ENCODE results near the gene TMEM233.
"Not testable (repeated sequence)": the region's sequence is repeated elsewhere in the genome, so short reads cannot be mapped to it uniquely, and the experiment has no call there.

TMEM233 gene

DNA sequence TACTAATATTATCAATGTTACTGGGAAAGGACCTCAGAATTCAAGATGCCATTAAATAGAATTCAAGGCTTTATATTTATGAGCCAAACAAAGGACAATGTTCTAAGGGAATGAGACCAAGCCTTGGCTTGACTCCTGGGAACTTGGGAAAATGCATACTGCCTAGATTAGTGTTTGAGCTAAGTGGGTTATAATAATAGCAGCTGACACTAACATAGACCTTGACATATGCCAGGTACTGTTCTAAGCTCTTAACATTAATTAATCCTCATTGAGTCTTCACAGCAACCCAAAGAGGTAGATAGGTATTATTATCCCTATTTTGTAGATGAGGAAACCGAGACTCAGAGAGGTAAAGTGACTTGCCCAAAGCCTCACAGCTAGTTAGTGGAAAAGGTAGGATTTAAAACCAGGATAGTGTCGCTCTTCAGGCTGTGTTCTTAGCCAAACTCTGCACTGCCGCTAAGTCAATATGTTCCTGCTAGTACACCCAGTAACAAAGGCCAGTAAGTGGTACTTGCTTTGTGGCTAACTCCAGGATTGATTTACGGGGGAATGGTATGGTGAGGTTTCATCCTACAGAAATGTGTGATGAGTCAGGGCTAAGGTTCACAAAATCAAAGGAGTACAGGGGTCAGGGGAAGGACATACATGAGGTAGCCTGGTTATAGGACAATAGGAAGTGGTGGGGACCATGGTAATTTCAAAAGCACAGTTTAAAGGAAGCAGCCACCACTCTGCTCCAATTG lies 38.5 kb downstream of the TMEM233 start:
- no peak for TF ChIP-seq TAF1 (IDR thresholded peaks at IDR 0.05; ENCODE audit: borderline replicate concordance, low read depth, low read length)
- TF ChIP-seq POLR2AphosphoS5 (IDR thresholded peaks at IDR 0.05; ENCODE audit: low read depth, low read length), result no peak
- TF ChIP-seq POLR2A (IDR thresholded peaks at IDR 0.05; ENCODE audit: low read depth, low read length), result no peak
- FAIRE-seq (no peak), DNase-seq (ENCODE audit: insufficient read length) (no peak)

DNA sequence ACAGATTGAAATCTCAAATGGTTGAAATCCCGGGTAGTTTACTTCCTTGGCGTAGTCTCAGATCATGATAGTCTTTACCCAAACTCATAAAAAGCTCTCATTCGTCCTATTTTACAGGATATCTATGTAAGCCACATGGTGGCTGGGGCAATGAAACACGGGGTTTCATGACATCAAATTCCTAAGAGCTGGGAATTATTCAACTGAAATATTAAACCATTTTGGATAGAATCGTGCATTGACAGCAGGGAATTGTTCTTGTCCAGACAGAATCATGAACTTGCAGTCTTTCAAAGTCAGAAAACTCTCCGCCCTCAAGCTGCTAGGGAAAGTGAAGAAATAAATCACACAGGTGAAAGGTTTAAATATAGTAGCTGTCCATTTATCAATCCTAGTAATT lies 41.2 kb downstream of the TMEM233 start:
- FAIRE-seq (no peak), DNase-seq (ENCODE audit: insufficient read length) (no peak)
- TF ChIP-seq POLR2A (IDR thresholded peaks at IDR 0.05; ENCODE audit: low read depth, low read length) (no peak), POLR2AphosphoS5 (IDR thresholded peaks at IDR 0.05; ENCODE audit: low read depth, low read length) (no peak), TAF1 (IDR thresholded peaks at IDR 0.05; ENCODE audit: borderline replicate concordance, low read depth, low read length) (no peak)

DNA sequence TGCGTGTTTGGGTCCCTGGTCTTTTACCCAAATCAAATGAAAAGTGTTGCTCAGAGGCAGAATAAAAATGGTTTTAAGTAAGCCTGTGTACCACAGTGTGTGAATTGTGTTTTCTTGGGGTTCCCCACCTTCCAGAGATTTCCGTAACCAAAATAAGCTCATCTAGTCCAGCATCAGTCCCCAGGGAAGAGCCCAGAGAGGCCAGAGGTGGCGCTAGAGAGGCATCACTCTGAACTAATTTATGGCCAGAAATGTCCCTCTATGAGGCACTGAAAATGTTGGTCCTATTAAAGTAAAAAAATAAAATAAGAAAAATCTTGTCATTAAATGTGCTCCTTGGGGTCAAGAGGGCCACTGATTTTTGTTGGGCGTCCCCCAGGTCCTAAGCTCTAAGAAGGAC lies 49.4 kb downstream of the TMEM233 start:
- FAIRE-seq (no peak), DNase-seq (ENCODE audit: insufficient read length) (no peak)
- no peak for TF ChIP-seq TAF1 (IDR thresholded peaks at IDR 0.05; ENCODE audit: borderline replicate concordance, low read depth, low read length)
- TF ChIP-seq POLR2AphosphoS5 (IDR thresholded peaks at IDR 0.05; ENCODE audit: low read depth, low read length), result no peak
- no peak for TF ChIP-seq POLR2A (IDR thresholded peaks at IDR 0.05; ENCODE audit: low read depth, low read length)

DNA sequence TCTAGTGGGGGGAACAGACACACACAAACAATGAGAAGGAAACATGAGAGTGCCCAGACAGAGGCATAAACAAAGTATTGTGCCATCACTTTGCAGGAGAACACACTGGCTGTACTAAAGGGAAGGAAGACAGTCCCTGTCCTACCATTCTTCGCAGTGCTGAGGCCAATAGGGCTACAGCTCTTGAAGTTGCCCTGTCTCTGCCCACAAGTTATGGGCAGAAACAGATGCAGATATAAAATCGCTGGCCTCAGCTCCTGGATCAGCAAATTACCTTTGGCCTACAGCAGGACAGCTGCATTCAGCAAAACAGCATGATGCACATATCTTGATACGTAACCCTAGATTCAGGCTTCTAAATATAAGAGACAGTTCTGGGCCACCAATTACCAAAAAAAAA lies 51.4 kb downstream of the TMEM233 start:
- no peak for FAIRE-seq
- DNase-seq (ENCODE audit: insufficient read length), result no peak
- TF ChIP-seq POLR2AphosphoS5 (IDR thresholded peaks at IDR 0.05; ENCODE audit: low read depth, low read length) (no peak), TAF1 (IDR thresholded peaks at IDR 0.05; ENCODE audit: borderline replicate concordance, low read depth, low read length) (no peak), POLR2A (IDR thresholded peaks at IDR 0.05; ENCODE audit: low read depth, low read length) (no peak)

DNA sequence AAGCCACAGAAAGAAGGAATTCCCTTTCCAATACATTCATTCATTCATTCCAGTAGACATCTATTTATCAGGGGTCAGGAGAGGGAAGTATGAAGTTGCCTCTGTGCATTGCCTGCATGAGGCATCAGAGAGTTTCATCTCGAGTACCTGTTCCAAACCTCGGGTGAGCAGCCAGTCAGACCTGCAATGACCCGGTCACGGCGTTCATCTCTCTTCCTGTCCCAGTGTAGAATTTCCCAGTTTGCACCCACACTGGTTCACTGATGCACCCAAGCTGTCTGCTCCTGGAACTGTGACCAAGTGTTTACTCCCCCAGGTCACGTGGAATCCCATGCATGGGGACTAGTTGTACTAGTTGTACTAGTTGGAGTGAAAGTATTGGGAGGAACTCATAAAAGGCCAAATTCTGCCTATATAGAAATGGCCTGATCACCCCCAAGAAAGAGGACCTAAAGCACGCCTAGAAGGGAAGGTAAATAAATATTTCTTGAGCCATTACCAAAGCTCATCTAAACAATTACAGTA lies 52.0 kb downstream of the TMEM233 start:
- FAIRE-seq (no peak), DNase-seq (ENCODE audit: insufficient read length) (no peak)
- no peak for TF ChIP-seq TAF1 (IDR thresholded peaks at IDR 0.05; ENCODE audit: borderline replicate concordance, low read depth, low read length)

DNA sequence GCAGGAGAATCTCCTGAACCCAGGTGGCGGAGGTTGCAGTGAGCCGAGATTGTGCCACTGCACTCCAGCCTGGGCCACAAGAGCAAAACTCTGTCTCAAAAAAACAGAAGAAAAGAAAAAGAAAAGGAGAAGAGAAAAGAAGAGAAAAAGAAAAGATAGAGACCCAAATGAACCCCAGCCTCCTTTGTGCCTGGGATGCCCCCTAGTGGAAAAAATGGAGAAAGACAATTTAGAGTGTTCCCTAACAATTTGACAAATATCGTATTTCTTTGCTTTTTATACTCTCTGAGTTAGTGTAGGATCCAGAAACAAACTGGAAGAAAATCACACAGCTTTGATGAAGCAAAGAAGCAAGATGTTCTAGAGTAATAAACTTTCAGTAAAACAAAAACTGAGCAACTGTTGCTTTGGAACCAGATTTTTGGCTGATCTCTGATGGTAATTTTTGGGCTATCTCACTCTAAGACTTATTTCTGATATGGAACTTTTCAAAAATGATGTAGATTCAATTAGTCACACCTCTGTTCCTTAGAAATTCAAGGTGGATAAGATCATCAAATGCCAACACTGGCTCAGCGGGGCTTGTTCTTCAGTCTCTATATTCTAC lies 55.7 kb downstream of the TMEM233 start:
- peak; percentile 48 for FAIRE-seq
- DNase-seq (ENCODE audit: insufficient read length), result peak; percentile 36
- TF ChIP-seq TAF1 (IDR thresholded peaks at IDR 0.05; ENCODE audit: borderline replicate concordance, low read depth, low read length) (no peak), POLR2A (IDR thresholded peaks at IDR 0.05; ENCODE audit: low read depth, low read length) (no peak), POLR2AphosphoS5 (IDR thresholded peaks at IDR 0.05; ENCODE audit: low read depth, low read length) (no peak)

DNA sequence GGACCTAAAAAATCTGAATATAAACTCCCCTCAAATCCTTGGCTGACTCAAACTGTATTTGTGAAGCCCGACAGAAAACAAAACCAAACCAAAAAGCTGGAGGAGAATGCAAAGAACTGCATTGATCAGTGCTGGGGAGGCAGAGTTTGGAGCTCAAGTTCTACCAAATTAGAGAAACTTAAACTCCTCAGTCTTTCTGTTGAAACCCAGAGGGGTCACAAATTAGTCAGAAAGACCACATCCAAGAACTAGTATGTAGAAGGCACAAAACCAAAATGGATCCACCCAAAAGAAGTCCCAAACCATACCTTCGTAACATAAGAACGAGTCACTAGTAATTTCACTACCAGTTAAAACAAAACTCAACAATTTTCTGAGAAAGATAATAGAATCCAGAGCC lies 59.1 kb downstream of the TMEM233 start:
- FAIRE-seq, result no peak

DNA sequence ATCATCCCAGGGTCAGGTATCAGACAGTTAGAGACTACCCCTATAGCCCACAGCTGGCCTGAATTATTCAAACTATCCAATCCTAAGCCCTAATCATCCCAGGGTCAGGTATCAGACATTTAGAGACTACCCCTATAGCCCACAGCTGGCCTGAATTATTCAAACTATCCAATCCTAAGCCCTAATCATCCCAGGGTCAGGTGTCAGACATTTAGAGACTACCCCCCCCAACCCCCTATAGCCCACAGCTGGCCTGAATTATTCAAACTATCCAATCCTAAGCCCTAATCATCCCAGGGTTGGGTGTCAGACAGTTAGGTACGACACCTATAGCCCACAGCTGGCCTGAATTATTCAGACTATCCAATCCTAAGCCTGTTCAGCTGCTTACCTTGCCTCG lies 63.4 kb downstream of the TMEM233 start:
- FAIRE-seq; DNase-seq (ENCODE audit: insufficient read length): not testable (repeated sequence)

More for the DNA sequence above, 59.1 kb downstream of the TMEM233 start:
- no peak for DNase-seq (ENCODE audit: insufficient read length)
- TF ChIP-seq TAF1 (IDR thresholded peaks at IDR 0.05; ENCODE audit: borderline replicate concordance, low read depth, low read length), result no peak
- no peak for TF ChIP-seq POLR2A (IDR thresholded peaks at IDR 0.05; ENCODE audit: low read depth, low read length)
- TF ChIP-seq POLR2AphosphoS5 (IDR thresholded peaks at IDR 0.05; ENCODE audit: low read depth, low read length), result no peak

DNA sequence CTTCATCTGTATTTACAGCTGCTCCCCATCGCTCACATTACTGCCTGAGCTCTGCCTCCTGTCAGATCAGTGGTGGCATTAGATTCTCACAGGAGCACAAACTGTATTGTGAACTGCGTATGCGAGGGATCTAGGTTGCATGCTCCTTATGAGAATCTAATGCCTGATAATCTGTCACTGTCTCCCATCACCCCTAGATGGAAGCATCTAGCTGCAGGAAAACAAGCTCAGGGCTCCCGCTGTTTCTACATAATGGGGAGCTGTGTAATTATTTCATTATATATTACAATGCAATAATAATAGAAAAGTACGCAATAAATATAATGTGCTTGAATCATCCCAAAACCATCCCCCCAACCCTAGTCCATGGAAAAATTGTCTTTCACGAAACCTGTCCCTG lies 64.6 kb downstream of the TMEM233 start:
- not testable (repeated sequence) for FAIRE-seq

DNA sequence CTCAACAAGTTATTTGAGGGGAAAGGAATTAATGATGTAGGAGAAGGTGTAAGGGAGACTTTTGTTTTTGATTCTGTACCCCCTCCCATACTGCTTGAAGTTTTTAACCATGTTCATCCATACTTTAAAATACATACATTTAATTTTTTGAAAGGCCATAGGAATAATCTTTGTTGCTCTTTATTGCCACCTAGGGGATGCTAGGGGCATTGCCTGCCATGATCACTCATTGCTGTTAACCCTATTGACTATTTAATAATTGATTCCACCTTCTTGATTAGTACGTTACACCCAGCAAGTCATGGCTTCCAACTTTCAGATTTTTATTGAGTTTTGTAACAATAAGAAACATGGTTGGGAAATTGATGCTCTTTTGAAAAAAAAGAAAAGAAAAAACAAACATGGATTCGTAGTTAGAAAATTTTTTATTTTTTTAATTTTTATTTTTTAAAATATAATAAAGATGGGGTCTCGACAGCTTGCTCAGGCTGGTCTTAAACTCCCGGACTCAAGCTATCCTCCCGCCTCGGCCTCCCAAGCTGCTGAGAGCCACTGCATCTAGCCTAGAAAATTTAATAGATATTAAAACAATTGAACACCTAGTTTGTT lies 65.8 kb downstream of the TMEM233 start:
- TF ChIP-seq TAF1 (IDR thresholded peaks at IDR 0.05; ENCODE audit: borderline replicate concordance, low read depth, low read length) (no peak), POLR2AphosphoS5 (IDR thresholded peaks at IDR 0.05; ENCODE audit: low read depth, low read length) (no peak), POLR2A (IDR thresholded peaks at IDR 0.05; ENCODE audit: low read depth, low read length) (no peak)
- FAIRE-seq (peak; percentile 83), DNase-seq (ENCODE audit: insufficient read length) (no peak)

More for the DNA sequence above, 64.6 kb downstream of the TMEM233 start:
- not testable (repeated sequence) for DNase-seq (ENCODE audit: insufficient read length)

DNA sequence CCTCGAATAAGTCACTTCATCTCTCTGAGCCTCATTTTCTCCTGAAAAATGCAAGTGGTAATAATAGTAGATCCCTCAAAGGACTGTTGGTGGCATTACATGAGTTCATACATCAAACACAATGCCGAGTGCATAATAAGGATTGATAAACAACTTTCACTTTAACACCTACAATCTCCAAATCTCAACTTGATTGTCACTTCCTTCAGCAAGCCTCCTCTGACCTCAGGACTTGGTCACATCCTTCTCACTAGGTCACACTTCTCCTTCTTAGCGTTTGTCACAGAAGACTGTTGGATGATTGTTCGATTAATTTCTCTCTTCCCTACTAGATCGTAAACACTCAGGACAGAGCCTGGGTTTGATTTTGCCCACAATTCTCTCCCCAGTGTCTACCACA lies 66.5 kb downstream of the TMEM233 start:
- FAIRE-seq (no peak), DNase-seq (ENCODE audit: insufficient read length) (no peak)
- TF ChIP-seq POLR2AphosphoS5 (IDR thresholded peaks at IDR 0.05; ENCODE audit: low read depth, low read length) (no peak), TAF1 (IDR thresholded peaks at IDR 0.05; ENCODE audit: borderline replicate concordance, low read depth, low read length) (no peak), POLR2A (IDR thresholded peaks at IDR 0.05; ENCODE audit: low read depth, low read length) (no peak)

DNA sequence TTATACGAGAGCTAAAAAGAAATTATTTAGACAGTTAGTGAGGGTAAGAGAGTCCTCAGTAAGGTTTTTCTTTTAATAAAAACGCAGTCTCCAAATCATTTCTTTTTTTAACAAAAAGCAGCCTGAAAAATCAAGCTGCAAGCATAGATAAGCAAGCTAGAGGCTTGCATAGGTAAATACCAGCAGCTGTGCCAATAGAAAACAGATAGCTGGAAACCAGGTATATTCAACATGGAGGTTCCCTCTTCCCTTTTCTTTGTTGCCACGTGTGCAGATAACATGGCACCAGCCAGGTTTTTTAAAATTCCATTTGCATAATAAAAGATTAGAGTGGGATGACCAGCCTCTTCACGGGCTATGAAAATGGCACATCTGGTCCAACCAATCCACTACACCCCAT lies 68.3 kb downstream of the TMEM233 start:
- FAIRE-seq (no peak), DNase-seq (ENCODE audit: insufficient read length) (no peak)
- TF ChIP-seq POLR2A (IDR thresholded peaks at IDR 0.05; ENCODE audit: low read depth, low read length), result no peak
- TF ChIP-seq TAF1 (IDR thresholded peaks at IDR 0.05; ENCODE audit: borderline replicate concordance, low read depth, low read length), result no peak
- TF ChIP-seq POLR2AphosphoS5 (IDR thresholded peaks at IDR 0.05; ENCODE audit: low read depth, low read length), result no peak
